ENCODE measurements around the gene TRIM61. TPM values are rescaled to one million over a fixed set of nuclear protein-coding genes. Genes with fewer than 3 reads are reported as not detected.
"Not testable (repeated sequence)": the region's sequence is repeated elsewhere in the genome, so short reads cannot be mapped to it uniquely, and the experiment has no call there.

The TRIM61 gene
- total RNA-seq, 2 donors from 2014 or later: 0.95 TPM; not detected in 1

DNA sequence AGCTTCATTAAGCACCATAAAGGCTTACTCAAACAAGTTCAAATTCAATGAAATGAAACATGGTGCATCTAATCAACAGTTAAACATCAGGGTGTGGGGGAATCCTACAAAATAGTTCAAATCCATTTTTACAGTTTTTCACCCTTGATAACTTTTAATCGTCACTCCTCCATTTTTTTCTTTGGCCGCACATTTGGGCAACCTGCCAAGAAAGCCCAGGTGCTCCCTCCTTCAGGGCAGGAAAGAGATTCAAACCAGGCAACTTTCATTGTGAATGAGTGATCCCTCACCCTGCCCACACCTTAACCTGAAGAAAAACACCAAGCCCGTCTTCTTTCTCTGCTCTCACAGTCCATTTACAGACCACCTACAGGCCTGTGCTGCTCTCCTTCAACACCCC, 24.9 kb downstream of the TRIM61 start:
- no peak overlapping the region for H3K4me3 ChIP-seq
- TF ChIP-seq, protein P1, sequence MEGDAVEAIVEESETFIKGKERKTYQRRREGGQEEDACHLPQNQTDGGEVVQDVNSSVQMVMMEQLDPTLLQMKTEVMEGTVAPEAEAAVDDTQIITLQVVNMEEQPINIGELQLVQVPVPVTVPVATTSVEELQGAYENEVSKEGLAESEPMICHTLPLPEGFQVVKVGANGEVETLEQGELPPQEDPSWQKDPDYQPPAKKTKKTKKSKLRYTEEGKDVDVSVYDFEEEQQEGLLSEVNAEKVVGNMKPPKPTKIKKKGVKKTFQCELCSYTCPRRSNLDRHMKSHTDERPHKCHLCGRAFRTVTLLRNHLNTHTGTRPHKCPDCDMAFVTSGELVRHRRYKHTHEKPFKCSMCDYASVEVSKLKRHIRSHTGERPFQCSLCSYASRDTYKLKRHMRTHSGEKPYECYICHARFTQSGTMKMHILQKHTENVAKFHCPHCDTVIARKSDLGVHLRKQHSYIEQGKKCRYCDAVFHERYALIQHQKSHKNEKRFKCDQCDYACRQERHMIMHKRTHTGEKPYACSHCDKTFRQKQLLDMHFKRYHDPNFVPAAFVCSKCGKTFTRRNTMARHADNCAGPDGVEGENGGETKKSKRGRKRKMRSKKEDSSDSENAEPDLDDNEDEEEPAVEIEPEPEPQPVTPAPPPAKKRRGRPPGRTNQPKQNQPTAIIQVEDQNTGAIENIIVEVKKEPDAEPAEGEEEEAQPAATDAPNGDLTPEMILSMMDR (IDR thresholded peaks at IDR 0.05): no peak
- no peaks in the 10 kb centered on the region for H3K36me3 ChIP-seq
- H3K4me1 ChIP-seq (ENCODE audit: control insufficient read depth in 1 of 2, low read depth in 2 of 2): peaks cover 0 to 9% of the 10 kb centered on the region in 2 donors
- DNase-seq (ENCODE audit: low spot score) (no peak), ATAC-seq (ENCODE audit: insufficient number of reproducible peaks, low FRiP score, low read depth) (no peak)
- H3K27me3 ChIP-seq (replicated peaks; ENCODE audit: insufficient read depth): no peaks in the 10 kb centered on the region
- H3K27ac ChIP-seq: no peak overlapping the region
- H3K9me3 ChIP-seq: no peaks in the 10 kb centered on the region

DNA sequence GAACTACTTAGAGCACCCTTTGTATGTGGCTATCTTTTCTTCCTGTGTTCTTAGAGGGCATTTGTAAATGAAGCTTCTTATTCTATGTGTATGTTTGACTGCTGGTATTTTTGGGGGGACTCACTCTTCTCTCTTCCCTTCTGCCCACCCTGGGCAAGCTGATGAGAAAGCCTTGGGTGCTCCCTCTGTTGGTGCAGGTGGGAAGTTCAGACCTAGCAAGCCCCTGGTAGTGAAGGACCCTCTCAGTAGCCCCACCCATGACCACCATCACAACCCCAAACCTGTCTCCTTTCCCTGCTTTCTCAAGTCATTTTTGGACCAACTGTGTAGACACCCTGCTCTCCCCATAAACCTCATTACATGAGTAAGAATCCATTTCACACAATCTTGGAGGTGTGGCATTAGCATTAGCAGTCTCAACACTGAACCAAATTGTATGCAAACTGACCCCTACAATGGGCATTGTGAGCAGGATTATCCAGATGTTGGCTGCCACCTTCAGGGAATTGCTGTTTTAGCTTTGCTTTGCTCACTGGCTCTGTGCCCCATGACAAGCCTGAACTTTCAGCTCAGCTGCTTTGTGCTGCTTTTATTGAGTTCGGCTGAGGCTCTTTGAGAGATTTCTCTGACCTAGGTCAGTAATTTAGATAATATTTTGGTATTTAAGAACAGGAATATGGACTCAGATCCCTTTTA, 27.9 kb downstream of the TRIM61 start:
- no peak overlapping the region for H3K4me3 ChIP-seq
- no peaks in the 10 kb centered on the region for H3K4me1 ChIP-seq (ENCODE audit: control insufficient read depth in 1 of 2, low read depth in 2 of 2)
- H3K36me3 ChIP-seq: no peaks in the 10 kb centered on the region
- H3K27ac ChIP-seq: no peak overlapping the region
- no peaks in the 10 kb centered on the region for H3K9me3 ChIP-seq
- DNase-seq (ENCODE audit: low spot score): no peak
- no peak for ATAC-seq (ENCODE audit: insufficient number of reproducible peaks, low FRiP score, low read depth)
- no peaks in the 10 kb centered on the region for H3K27me3 ChIP-seq (replicated peaks; ENCODE audit: insufficient read depth)
- TF ChIP-seq, protein P1 (IDR thresholded peaks at IDR 0.05): no peak

DNA sequence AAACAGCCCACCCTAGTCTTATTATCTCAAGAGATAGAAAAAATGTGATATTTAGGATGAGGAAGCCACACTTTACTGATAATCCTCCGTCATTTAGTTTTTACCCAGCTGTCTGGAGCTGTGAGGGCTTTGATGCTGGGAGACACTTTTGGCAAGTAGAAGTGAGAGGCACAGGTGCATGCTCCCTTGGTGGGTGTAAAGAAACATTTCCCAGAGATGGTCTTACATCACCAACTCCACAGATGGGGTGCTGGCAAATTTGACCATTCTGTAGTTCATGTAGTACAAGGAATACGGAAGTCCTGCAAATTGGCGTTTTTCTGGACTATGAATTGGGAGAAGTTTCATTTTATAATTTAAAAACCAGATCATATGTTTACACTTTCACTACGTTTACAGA, 28.5 kb downstream of the TRIM61 start:
- no peaks in the 10 kb centered on the region for H3K4me1 ChIP-seq (ENCODE audit: control insufficient read depth in 1 of 2, low read depth in 2 of 2)
- TF ChIP-seq, protein P1 (IDR thresholded peaks at IDR 0.05): no peak
- no peak overlapping the region for H3K4me3 ChIP-seq
- H3K27me3 ChIP-seq (replicated peaks; ENCODE audit: insufficient read depth): no peaks in the 10 kb centered on the region
- no peaks in the 10 kb centered on the region for H3K36me3 ChIP-seq
- no peaks in the 10 kb centered on the region for H3K9me3 ChIP-seq
- H3K27ac ChIP-seq: no peak overlapping the region
- DNase-seq (ENCODE audit: low spot score): no peak
- no peak for ATAC-seq (ENCODE audit: insufficient number of reproducible peaks, low FRiP score, low read depth)

DNA sequence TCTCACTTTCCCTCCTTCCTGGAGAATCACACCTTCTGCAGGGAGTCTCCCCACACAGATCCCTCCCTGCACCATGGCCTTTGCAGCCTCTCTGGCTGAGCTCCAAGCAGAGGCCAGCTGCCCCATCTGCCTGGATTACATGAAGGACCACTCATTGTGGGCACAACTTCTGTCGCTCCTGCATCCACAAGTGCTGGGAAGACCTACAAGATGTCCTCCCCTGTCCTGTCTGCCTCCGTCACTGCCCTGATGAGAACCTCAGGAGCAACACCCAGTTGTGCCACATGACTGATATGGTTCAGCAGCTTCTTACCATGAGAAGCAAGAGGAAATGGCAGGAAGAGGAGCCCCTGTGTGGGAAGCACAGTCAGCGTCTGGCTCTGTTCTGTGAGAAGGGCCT, 29.5 kb downstream of the TRIM61 start:
- ATAC-seq (ENCODE audit: insufficient number of reproducible peaks, low FRiP score, low read depth); H3K9me3 ChIP-seq; H3K4me3 ChIP-seq; H3K27me3 ChIP-seq (replicated peaks; ENCODE audit: insufficient read depth); DNase-seq (ENCODE audit: low spot score); H3K27ac ChIP-seq; H3K36me3 ChIP-seq; H3K4me1 ChIP-seq (ENCODE audit: control insufficient read depth in 1 of 2, low read depth in 2 of 2): not testable (repeated sequence)

DNA sequence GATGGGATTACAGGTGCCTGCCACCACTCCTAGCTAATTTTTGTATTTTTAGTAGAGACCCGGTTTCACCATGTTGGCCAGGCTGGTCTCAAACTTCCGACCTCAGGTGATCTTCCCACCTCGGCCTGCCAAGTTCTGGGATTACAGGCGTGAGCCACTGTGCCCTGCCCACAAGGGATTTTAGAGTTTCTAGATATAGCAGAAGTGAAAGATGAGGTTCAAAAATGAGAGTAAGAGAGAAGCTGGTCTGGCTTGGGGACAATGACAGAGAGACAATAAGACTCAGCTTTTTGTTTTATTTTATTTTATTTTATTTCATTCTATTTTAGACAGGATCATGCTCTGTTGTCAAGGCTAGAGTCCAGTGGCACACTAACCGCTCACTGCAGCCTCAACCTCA, 30.6 kb downstream of the TRIM61 start:
- Histone ChIP-seq H3K9me3 (no peaks in the 10 kb centered on the region), H3K36me3 (no peaks in the 10 kb centered on the region), H3K4me3 (no peak overlapping the region), H3K27ac (no peak overlapping the region), H3K4me1 (ENCODE audit: control insufficient read depth in 1 of 2, low read depth in 2 of 2) (no peaks in the 10 kb centered on the region), H3K27me3 (replicated peaks; ENCODE audit: insufficient read depth) (no peaks in the 10 kb centered on the region)
- DNase-seq (ENCODE audit: low spot score) (no peak), ATAC-seq (ENCODE audit: insufficient number of reproducible peaks, low FRiP score, low read depth) (no peak)
- TF ChIP-seq, protein P1 (IDR thresholded peaks at IDR 0.05): no peak

DNA sequence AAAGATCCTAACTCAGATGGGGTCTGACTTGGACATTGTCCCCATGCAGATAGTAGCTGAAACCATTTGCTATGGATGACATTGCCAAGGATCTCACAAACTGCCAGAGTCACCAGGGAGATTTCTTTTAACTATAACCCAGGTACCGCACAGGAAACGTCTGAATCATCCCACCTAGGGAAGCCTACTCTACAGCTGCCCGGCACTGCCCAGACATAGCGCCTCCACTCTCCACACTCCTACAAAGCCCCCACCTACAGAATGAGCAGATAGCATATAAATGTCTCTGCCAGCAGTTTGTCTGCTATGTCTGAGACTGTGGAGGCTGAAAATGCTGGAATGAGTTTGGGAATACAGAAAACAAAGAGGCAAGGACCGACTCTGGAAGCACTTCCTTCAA, 32.3 kb downstream of the TRIM61 start:
- no peaks in the 10 kb centered on the region for H3K4me1 ChIP-seq (ENCODE audit: control insufficient read depth in 1 of 2, low read depth in 2 of 2)
- H3K9me3 ChIP-seq: no peaks in the 10 kb centered on the region
- no peak overlapping the region for H3K4me3 ChIP-seq
- no peak for DNase-seq (ENCODE audit: low spot score)
- H3K36me3 ChIP-seq: no peaks in the 10 kb centered on the region
- H3K27me3 ChIP-seq (replicated peaks; ENCODE audit: insufficient read depth): no peaks in the 10 kb centered on the region
- H3K27ac ChIP-seq: no peak overlapping the region
- ATAC-seq (ENCODE audit: insufficient number of reproducible peaks, low FRiP score, low read depth): no peak
- TF ChIP-seq, protein P1 (IDR thresholded peaks at IDR 0.05): no peak
